IPS-18a (cell line): ENCODE data around the gene TTC31.

Experiments
- H3K27ac ChIP-seq: one replicate; pipeline ENCODE4 v1.5.1; 2013; ENCODE audit warnings: low read length
- H3K27me3 ChIP-seq: one replicate; pipeline ENCODE4 v1.6.1; 2013; ENCODE audit warnings: mild to moderate bottlenecking, low read length; ENCODE audit not compliant: control insufficient read depth, insufficient read depth
- H3K36me3 ChIP-seq: one replicate; pipeline ENCODE4 v1.6.1; 2013; ENCODE audit warnings: low read depth, low read length; ENCODE audit not compliant: control insufficient read depth
- H3K4me1 ChIP-seq: one replicate; pipeline ENCODE4 v1.6.1; 2013; ENCODE audit warnings: low read depth, low read length; ENCODE audit not compliant: control insufficient read depth
- H3K4me3 ChIP-seq: one replicate; pipeline ENCODE4 v1.5.1; 2013; ENCODE audit warnings: low read length
- H3K9ac ChIP-seq: one replicate; pipeline ENCODE4 v1.6.1; 2013; ENCODE audit warnings: mild to moderate bottlenecking, low read length, moderate library complexity
- H3K9me3 ChIP-seq: one replicate; pipeline ENCODE4 v1.6.1; 2013; ENCODE audit warnings: low read depth, low read length; ENCODE audit not compliant: control insufficient read depth

The TTC31 gene

GRCh38 chr2:74502720-74503505, 20.0 kb downstream of the TTC31 start:
- Histone ChIP-seq H3K27ac (no peak overlapping the region), H3K9me3 (no peaks in the 10 kb centered on the region), H3K27me3 (peaks cover 90% of the 10 kb centered on the region), H3K36me3 (peaks cover 10% of the 10 kb centered on the region), H3K9ac (no peak overlapping the region), H3K4me1 (peaks cover 42% of the 10 kb centered on the region), H3K4me3 (peak overlapping the region; percentile 52)

- Histone ChIP-seq H3K9me3 (no peaks in the 10 kb centered on the region), H3K27ac (no peak overlapping the region), H3K27me3 (peaks cover 90% of the 10 kb centered on the region), H3K9ac (no peak overlapping the region), H3K4me3 (peak overlapping the region; percentile 52), H3K36me3 (peaks cover 10% of the 10 kb centered on the region), H3K4me1 (peaks cover 44% of the 10 kb centered on the region)
These were observed 20.9 kb downstream of the TTC31 start for GRCh38 chr2:74503506-74504475.

- Histone ChIP-seq H3K36me3 (peaks cover 10% of the 10 kb centered on the region), H3K27ac (no peak overlapping the region), H3K4me1 (peaks cover 40% of the 10 kb centered on the region), H3K27me3 (peaks cover 90% of the 10 kb centered on the region), H3K4me3 (no peak overlapping the region), H3K9ac (no peak overlapping the region), H3K9me3 (no peaks in the 10 kb centered on the region)
These were observed 21.7 kb downstream of the TTC31 start for GRCh38 chr2:74504591-74504990.

- H3K4me1 ChIP-seq = peaks cover 33% of the 10 kb centered on the region
- no peaks in the 10 kb centered on the region for H3K9me3 ChIP-seq
- peaks cover 10% of the 10 kb centered on the region for H3K36me3 ChIP-seq
- peaks cover 90% of the 10 kb centered on the region for H3K27me3 ChIP-seq
- H3K27ac ChIP-seq = no peak overlapping the region
- H3K4me3 ChIP-seq = no peak overlapping the region
- no peak overlapping the region for H3K9ac ChIP-seq
These were observed 22.8 kb downstream of the TTC31 start for GRCh38 chr2:74505448-74506246.

GRCh38 chr2:74507145-74507925, 24.5 kb downstream of the TTC31 start, which contains the start of gene PCGF1:
Gene PCGF1 (minus strand): TSS chr2:74507695. CDS start chr2:74507668, 27 bp downstream.
- Histone ChIP-seq H3K4me1 (peaks cover 17% of the 10 kb centered on the region), H3K9ac (peak within 1 kb of the TSS; percentile 88), H3K27me3 (peaks cover 90% of the 10 kb centered on the region)

GRCh38 chr2:74507926-74508520, 25.1 kb downstream of the TTC31 start:
- H3K4me3 ChIP-seq = peak overlapping the region; percentile 99
- H3K27me3 ChIP-seq = peaks cover 90% of the 10 kb centered on the region

More at GRCh38 chr2:74507145-74507925, 24.5 kb downstream of the TTC31 start, which contains the start of gene PCGF1:
- H3K36me3 ChIP-seq = peaks cover 10% of the 10 kb centered on the region
- H3K27ac ChIP-seq = peak within 1 kb of the TSS; percentile 96
- no peaks in the 10 kb centered on the region for H3K9me3 ChIP-seq
- H3K4me3 ChIP-seq = peak within 1 kb of the TSS; percentile 99

GRCh38 chr2:74510272-74510671, 27.4 kb downstream of the TTC31 start:
- H3K27me3 ChIP-seq = peaks cover 90% of the 10 kb centered on the region
- no peak overlapping the region for H3K27ac ChIP-seq
- peaks cover 7% of the 10 kb centered on the region for H3K36me3 ChIP-seq
- H3K4me3 ChIP-seq = no peak overlapping the region
- H3K9ac ChIP-seq = no peak overlapping the region
- H3K9me3 ChIP-seq = no peaks in the 10 kb centered on the region
- H3K4me1 ChIP-seq = peaks cover 12% of the 10 kb centered on the region

More at GRCh38 chr2:74507926-74508520, 25.1 kb downstream of the TTC31 start:
- H3K9me3 ChIP-seq = no peaks in the 10 kb centered on the region
- peaks cover 10% of the 10 kb centered on the region for H3K36me3 ChIP-seq
- peaks cover 16% of the 10 kb centered on the region for H3K4me1 ChIP-seq
- no peak overlapping the region for H3K27ac ChIP-seq
- H3K9ac ChIP-seq = peak overlapping the region; percentile 88

GRCh38 chr2:74511104-74511989, 28.5 kb downstream of the TTC31 start:
- peaks cover 90% of the 10 kb centered on the region for H3K27me3 ChIP-seq
- H3K36me3 ChIP-seq = no peaks in the 10 kb centered on the region
- H3K9ac ChIP-seq = no peak overlapping the region
- H3K27ac ChIP-seq = no peak overlapping the region
- peaks cover 12% of the 10 kb centered on the region for H3K4me1 ChIP-seq
- H3K4me3 ChIP-seq = no peak overlapping the region
- no peaks in the 10 kb centered on the region for H3K9me3 ChIP-seq

GRCh38 chr2:74512744-74513604, 30.1 kb downstream of the TTC31 start:
- Histone ChIP-seq H3K36me3 (no peaks in the 10 kb centered on the region), H3K9me3 (no peaks in the 10 kb centered on the region), H3K4me1 (peaks cover 7% of the 10 kb centered on the region), H3K4me3 (peak overlapping the region; percentile 37), H3K27me3 (peaks cover 100% of the 10 kb centered on the region), H3K27ac (no peak overlapping the region), H3K9ac (no peak overlapping the region)
